Keratinocyte (primary cell): ENCODE measurements around the gene RIC8A. TPM values are rescaled to one million over a fixed set of nuclear protein-coding genes. Genes with fewer than 3 reads are reported as not detected.

Source experiments
- DNase-seq: peaks from one replicate; pipeline ENCODE4 v3.0.0-alpha.2; 2011; ENCODE audit warnings: low read depth, missing footprints, low spot score
- FAIRE-seq: peaks from 2 replicates; lab custom pipeline; 2011; peaks lifted over from hg19 to GRCh38; lab: Jason Lieb, UNC
- H2AFZ ChIP-seq: 2 replicates; pipeline ENCODE4 v1.6.0; 2012; ENCODE audit warnings: low read length, control low read depth, inconsistent platforms; ENCODE audit not compliant: control insufficient read depth
- H3K27ac ChIP-seq: 2 replicates; pipeline ENCODE4 v1.5.1; 2011; ENCODE audit warnings: low read length; ENCODE audit not compliant: control insufficient read depth, insufficient read depth
- H3K27me3 ChIP-seq: 3 replicates; pipeline ENCODE4 v1.6.0; 2011; ENCODE audit warnings: low read length; ENCODE audit not compliant: control insufficient read depth, insufficient read depth; ENCODE audit errors: extremely low read depth
- H3K36me3 ChIP-seq, 2 experiments: 2 replicates in 1 of 2; 3 replicates in 1 of 2; pipeline ENCODE4 v1.5.1; 2011; ENCODE audit warnings: low read length in 2 of 2, mild to moderate bottlenecking in 1 of 2; ENCODE audit not compliant: control insufficient read depth in 2 of 2, insufficient read depth in 2 of 2; ENCODE audit errors: extremely low read depth in 1 of 2
- H3K4me1 ChIP-seq: 3 replicates; pipeline ENCODE4 v1.5.1; 2011; ENCODE audit warnings: low read length; ENCODE audit not compliant: control insufficient read depth, insufficient read depth; ENCODE audit errors: extremely low read depth
- H3K4me2 ChIP-seq: 3 replicates; pipeline ENCODE4 v1.6.0; 2011; ENCODE audit warnings: low read depth, low read length; ENCODE audit not compliant: control insufficient read depth, insufficient read depth; ENCODE audit errors: extremely low read depth
- H3K4me3 ChIP-seq, 3 experiments: fragments of 200-600 bp in 1 of 3; sonication (generic) in 1 of 3; 2 replicates in 2 of 3; 3 replicates in 1 of 3; pipeline ENCODE4 v1.5.1; 2011 to 2016; ENCODE audit warnings: low read length in 3 of 3, mild to moderate bottlenecking in 3 of 3, control low read depth in 2 of 3, inconsistent platforms in 1 of 3, low read depth in 1 of 3, mixed read lengths in 1 of 3, mixed run types in 1 of 3, moderate library complexity in 1 of 3; ENCODE audit not compliant: control insufficient read depth in 2 of 3, insufficient read depth in 2 of 3; ENCODE audit errors: extremely low read depth in 1 of 3
- H3K79me2 ChIP-seq: 2 replicates; pipeline ENCODE4 v1.6.0; 2012; ENCODE audit warnings: low read length; ENCODE audit not compliant: control insufficient read depth, insufficient read depth
- H3K9ac ChIP-seq: 3 replicates; pipeline ENCODE4 v1.6.0; 2011; ENCODE audit warnings: low read length; ENCODE audit not compliant: control insufficient read depth, insufficient read depth; ENCODE audit errors: extremely low read depth
- H3K9me1 ChIP-seq: 3 replicates; pipeline ENCODE4 v1.6.0; 2011; ENCODE audit warnings: low read length; ENCODE audit not compliant: control insufficient read depth, insufficient read depth; ENCODE audit errors: extremely low read depth
- H3K9me3 ChIP-seq: 2 replicates; pipeline ENCODE4 v1.5.1; 2012; ENCODE audit warnings: low read depth, low read length; ENCODE audit not compliant: control insufficient read depth
- H4K20me1 ChIP-seq: 3 replicates; pipeline ENCODE4 v1.6.0; 2011; ENCODE audit warnings: low read length; ENCODE audit not compliant: control insufficient read depth, insufficient read depth; ENCODE audit errors: extremely low read depth
- EZH2 ChIP-seq: IDR thresholded peaks from one replicate; pipeline ENCODE4 v1.6.1; 2012; ENCODE audit warnings: inconsistent platforms, mild to moderate bottlenecking, low read length, moderate library complexity
- dilution Hi-C: fragments of 300-500 bp; cut with MboI; formaldehyde crosslinking; loops from one replicate; pipeline ENCODE4 v1.7.0; 2020; ENCODE audit warnings: low sequenced_read_pairs; ENCODE audit not compliant: extremely low pct_ligation_motif_present
- polyA plus RNA-seq, 5 experiments: library from polyadenylated mRNA; depleted of rRNA in 3 of 5; stranded (reverse) in 3 of 5; stranded (forward) in 1 of 5; unstranded in 1 of 5; fragments of >200 nt; gene quantifications; 1 replicate in 1 of 5; 2 replicates in 3 of 5; 3 replicates in 1 of 5; pipeline versions ENCODE4 v1.2.1 to v1.2.3, GENCODE V29; 2011 to 2012; ENCODE audit warnings: missing spikeins in 2 of 5, low read depth in 1 of 5, low replicate concordance in 1 of 5
- TF ChIP-seq, protein P1 (sequence below), 3 experiments: IDR thresholded peaks in 1 of 3; conservative IDR thresholded peaks in 1 of 3; optimal IDR thresholded peaks in 1 of 3; 2 replicates in 2 of 3; 3 replicates in 1 of 3; pipeline versions ENCODE3 to v1.5.1; 2011; ENCODE audit warnings: low read length in 3 of 3, mild to moderate bottlenecking in 3 of 3, moderate library complexity in 2 of 3, control low read depth in 1 of 3, inconsistent platforms in 1 of 3; ENCODE audit not compliant: insufficient read depth in 2 of 3; ENCODE audit errors: extremely low read depth in 1 of 3

RIC8A gene
- polyA plus RNA-seq, 1 donor (not counting 4 experiments of a cell fraction or from before 2014, with no cell fraction given), result 120 TPM

DNA sequence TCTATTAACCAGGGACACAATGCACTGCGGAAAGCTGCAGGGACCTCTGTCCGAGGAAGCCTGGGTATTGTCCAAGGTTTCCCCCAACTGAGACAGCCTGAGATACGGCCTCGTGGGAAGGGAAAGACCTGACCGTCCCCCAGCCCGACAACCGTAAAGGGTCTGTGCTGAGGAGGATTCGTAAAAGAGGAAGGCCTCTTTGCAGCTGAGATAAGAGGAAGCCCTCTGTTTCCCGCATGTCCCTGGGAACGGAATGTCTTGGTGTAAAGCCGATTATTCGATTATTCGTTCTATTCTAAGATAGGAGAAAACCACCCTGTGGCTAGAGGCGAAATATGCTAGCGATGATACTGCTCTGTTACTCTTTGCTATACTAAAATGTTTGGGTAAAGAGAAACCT is 5.5 kb upstream of the RIC8A start:
- H4K20me1 ChIP-seq, result peaks cover 8% of the 10 kb centered on the region

GRCh38 chr11:202490-202889 is 5.0 kb upstream of the RIC8A start:
- Histone ChIP-seq H4K20me1 (peaks cover 8% of the 10 kb centered on the region), H3K9ac (no peak overlapping the region), H3K79me2 (peaks cover 37% of the 10 kb centered on the region), H3K9me3 (no peaks in the 10 kb centered on the region), H3K36me3 (peaks cover 27% of the 10 kb centered on the region in 2 experiments), H2AFZ (no peak overlapping the region), H3K27me3 (no peaks in the 10 kb centered on the region), H3K4me3 (no peak overlapping the region), H3K4me1 (peaks cover 8% of the 10 kb centered on the region), H3K4me2 (no peak overlapping the region), H3K27ac (no peak overlapping the region), H3K9me1 (peaks cover 2% of the 10 kb centered on the region)
- FAIRE-seq, result no peak
- dilution Hi-C loops, result no loop called here
- TF ChIP-seq EZH2, result no peak
- TF ChIP-seq, protein P1, sequence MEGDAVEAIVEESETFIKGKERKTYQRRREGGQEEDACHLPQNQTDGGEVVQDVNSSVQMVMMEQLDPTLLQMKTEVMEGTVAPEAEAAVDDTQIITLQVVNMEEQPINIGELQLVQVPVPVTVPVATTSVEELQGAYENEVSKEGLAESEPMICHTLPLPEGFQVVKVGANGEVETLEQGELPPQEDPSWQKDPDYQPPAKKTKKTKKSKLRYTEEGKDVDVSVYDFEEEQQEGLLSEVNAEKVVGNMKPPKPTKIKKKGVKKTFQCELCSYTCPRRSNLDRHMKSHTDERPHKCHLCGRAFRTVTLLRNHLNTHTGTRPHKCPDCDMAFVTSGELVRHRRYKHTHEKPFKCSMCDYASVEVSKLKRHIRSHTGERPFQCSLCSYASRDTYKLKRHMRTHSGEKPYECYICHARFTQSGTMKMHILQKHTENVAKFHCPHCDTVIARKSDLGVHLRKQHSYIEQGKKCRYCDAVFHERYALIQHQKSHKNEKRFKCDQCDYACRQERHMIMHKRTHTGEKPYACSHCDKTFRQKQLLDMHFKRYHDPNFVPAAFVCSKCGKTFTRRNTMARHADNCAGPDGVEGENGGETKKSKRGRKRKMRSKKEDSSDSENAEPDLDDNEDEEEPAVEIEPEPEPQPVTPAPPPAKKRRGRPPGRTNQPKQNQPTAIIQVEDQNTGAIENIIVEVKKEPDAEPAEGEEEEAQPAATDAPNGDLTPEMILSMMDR (optimal IDR thresholded peaks at IDR 0.05 in 1 of 3, IDR thresholded peaks at IDR 0.05 in 1 of 3, conservative IDR thresholded peaks at IDR 0.05 in 1 of 3; ENCODE audit: extremely low read depth in 1 of 3, insufficient read depth in 2 of 3, low read length in 3 of 3), result no peak
- no peak for DNase-seq

More for the DNA sequence above, 5.5 kb upstream of the RIC8A start:
- no peak overlapping the region for H3K9ac ChIP-seq
- dilution Hi-C loops, result no loop called here
- peaks cover 2% of the 10 kb centered on the region for H3K9me1 ChIP-seq
- no peak for DNase-seq
- FAIRE-seq, result no peak
- no peak overlapping the region for H3K4me3 ChIP-seq
- peaks cover 8% of the 10 kb centered on the region for H3K4me1 ChIP-seq
- no peak overlapping the region for H2AFZ ChIP-seq
- no peaks in the 10 kb centered on the region for H3K9me3 ChIP-seq
- H3K27me3 ChIP-seq, result no peaks in the 10 kb centered on the region
- peaks cover 36% of the 10 kb centered on the region for H3K79me2 ChIP-seq
- no peak overlapping the region for H3K4me2 ChIP-seq
- TF ChIP-seq EZH2, result no peak
- TF ChIP-seq, protein P1 (optimal IDR thresholded peaks at IDR 0.05 in 1 of 3, IDR thresholded peaks at IDR 0.05 in 1 of 3, conservative IDR thresholded peaks at IDR 0.05 in 1 of 3; ENCODE audit: extremely low read depth in 1 of 3, insufficient read depth in 2 of 3, low read length in 3 of 3), result no peak
- no peak overlapping the region for H3K27ac ChIP-seq
- peaks cover 27% of the 10 kb centered on the region in 2 experiments for H3K36me3 ChIP-seq
